ENCODE measurements around the gene S100A5.
A peak's percentile ranks its signal among the peaks of the same experiment; 100 is the strongest.

The S100A5 gene

GRCh38 chr1:153572569-153573015 is 31.9 kb upstream of the S100A5 start:
- Histone ChIP-seq H3K9me2 (replicated peaks; ENCODE audit: control insufficient read depth, low read length) (no peaks in the 10 kb centered on the region), H3K9me3 (ENCODE audit: control insufficient read depth, insufficient read depth, low read length) (no peaks in the 10 kb centered on the region), H3K27me3 (ENCODE audit: control insufficient read depth, low read length) (peaks cover 7% of the 10 kb centered on the region), H3K4me1 (ENCODE audit: control insufficient read depth, low read length) (no peaks in the 10 kb centered on the region), H3K79me2 (ENCODE audit: control insufficient read depth, low read length) (no peaks in the 10 kb centered on the region), H3K4me2 (ENCODE audit: low read length) (no peak overlapping the region), H4K20me1 (ENCODE audit: control insufficient read depth, insufficient read depth, low read depth, low read length) (no peaks in the 10 kb centered on the region), H3K4me3 (ENCODE audit: low read length) (no peak overlapping the region), H3K27ac (ENCODE audit: low read depth, low read length) (no peak overlapping the region), H3K36me3 (ENCODE audit: control insufficient read depth, low read length) (no peaks in the 10 kb centered on the region), H3F3A (ENCODE audit: control insufficient read depth, insufficient read depth) (no peaks in the 10 kb centered on the region)
- peak; percentile 60 for TF ChIP-seq CTCF (IDR thresholded peaks at IDR 0.05; ENCODE audit: low read depth, low read length, poor library complexity, severe bottlenecking)
- no peak for TF ChIP-seq EZH2phosphoT487 (IDR thresholded peaks at IDR 0.05; ENCODE audit: borderline replicate concordance, low read length)

GRCh38 chr1:153571706-153572105 is 31.0 kb upstream of the S100A5 start:
- H3K4me1 ChIP-seq (ENCODE audit: control insufficient read depth, low read length): no peaks in the 10 kb centered on the region
- H3K36me3 ChIP-seq (ENCODE audit: control insufficient read depth, low read length): no peaks in the 10 kb centered on the region
- no peaks in the 10 kb centered on the region for H3F3A ChIP-seq (ENCODE audit: control insufficient read depth, insufficient read depth)
- no peak overlapping the region for H3K4me2 ChIP-seq (ENCODE audit: low read length)
- no peaks in the 10 kb centered on the region for H3K9me3 ChIP-seq (ENCODE audit: control insufficient read depth, insufficient read depth, low read length)
- no peak overlapping the region for H3K27ac ChIP-seq (ENCODE audit: low read depth, low read length)
- TF ChIP-seq CTCF (IDR thresholded peaks at IDR 0.05; ENCODE audit: low read depth, low read length, poor library complexity, severe bottlenecking) (no peak), EZH2phosphoT487 (IDR thresholded peaks at IDR 0.05; ENCODE audit: borderline replicate concordance, low read length) (no peak)
- H3K9me2 ChIP-seq (replicated peaks; ENCODE audit: control insufficient read depth, low read length): no peaks in the 10 kb centered on the region
- no peaks in the 10 kb centered on the region for H4K20me1 ChIP-seq (ENCODE audit: control insufficient read depth, insufficient read depth, low read depth, low read length)
- no peaks in the 10 kb centered on the region; the same call in 1 of the 2 replicates for H3K27me3 ChIP-seq (ENCODE audit: control insufficient read depth, low read length)
- no peak overlapping the region for H3K4me3 ChIP-seq (ENCODE audit: low read length)
- no peaks in the 10 kb centered on the region for H3K79me2 ChIP-seq (ENCODE audit: control insufficient read depth, low read length)

- Histone ChIP-seq H3K27ac (ENCODE audit: low read depth, low read length) (no peak overlapping the region), H3K4me1 (ENCODE audit: control insufficient read depth, low read length) (peaks cover 2% of the 10 kb centered on the region), H3K27me3 (ENCODE audit: control insufficient read depth, low read length) (no peaks in the 10 kb centered on the region), H3K9me3 (ENCODE audit: control insufficient read depth, insufficient read depth, low read length) (no peaks in the 10 kb centered on the region), H3K9me2 (replicated peaks; ENCODE audit: control insufficient read depth, low read length) (no peaks in the 10 kb centered on the region), H3F3A (ENCODE audit: control insufficient read depth, insufficient read depth) (no peaks in the 10 kb centered on the region), H3K4me3 (ENCODE audit: low read length) (no peak overlapping the region), H3K36me3 (ENCODE audit: control insufficient read depth, low read length) (no peaks in the 10 kb centered on the region), H4K20me1 (ENCODE audit: control insufficient read depth, insufficient read depth, low read depth, low read length) (no peaks in the 10 kb centered on the region), H3K4me2 (ENCODE audit: low read length) (no peak overlapping the region), H3K79me2 (ENCODE audit: control insufficient read depth, low read length) (no peaks in the 10 kb centered on the region)
- TF ChIP-seq CTCF (IDR thresholded peaks at IDR 0.05; ENCODE audit: low read depth, low read length, poor library complexity, severe bottlenecking): no peak
- TF ChIP-seq EZH2phosphoT487 (IDR thresholded peaks at IDR 0.05; ENCODE audit: borderline replicate concordance, low read length): no peak
Measured at GRCh38 chr1:153570874-153571273, 30.1 kb upstream of the S100A5 start.

Data from DOHH2 (cell line).